Measurements from ENCODE around the gene CORO6.

The CORO6 gene

DNA sequence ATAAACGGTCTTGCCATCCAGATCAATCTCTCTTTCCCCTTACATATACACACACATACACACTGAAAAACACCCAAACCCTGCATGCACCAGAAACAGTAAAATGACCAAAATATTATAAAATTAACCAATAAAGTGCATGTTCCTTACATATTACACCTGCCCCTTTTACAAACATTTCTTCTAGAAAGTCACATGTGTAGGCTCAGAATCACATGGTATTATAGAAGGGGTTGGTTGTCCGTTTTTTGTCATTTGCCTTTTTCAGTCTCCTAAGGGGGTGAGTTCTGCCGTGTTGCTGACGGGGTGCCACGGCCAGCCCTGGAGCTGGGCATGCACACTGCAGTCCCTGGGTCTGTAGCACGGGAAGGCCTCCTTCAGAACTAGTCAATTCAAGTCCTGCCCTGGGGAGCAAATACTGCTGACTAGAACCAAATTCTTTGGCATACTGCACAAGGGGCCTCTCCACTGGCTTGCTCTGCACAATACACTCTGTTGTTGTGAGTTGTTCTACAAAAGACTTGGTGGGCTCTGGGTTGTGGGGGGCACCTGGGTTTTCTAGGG is 8.0 kb upstream of the CORO6 start:
- no peak for DNase-seq

DNA sequence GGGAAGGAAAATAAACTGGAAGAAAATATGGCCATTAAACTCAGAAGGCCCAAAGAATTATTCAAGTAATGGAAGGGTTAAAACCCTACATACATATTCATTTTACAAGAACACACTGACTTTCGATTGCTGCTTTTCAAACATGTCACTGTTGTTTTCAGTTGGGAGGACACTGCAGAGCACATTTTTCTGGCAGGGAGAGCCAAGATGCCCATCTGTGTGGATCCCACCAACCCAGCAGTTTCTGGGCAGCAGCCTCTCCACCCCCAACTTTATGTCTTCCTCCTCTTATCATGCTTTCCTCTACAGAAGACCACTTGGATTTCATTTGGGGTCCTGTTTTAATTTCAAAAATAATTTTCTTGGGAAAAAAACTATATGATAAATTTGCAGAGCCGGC is 7.1 kb upstream of the CORO6 start:
- DNase-seq: no peak

DNA sequence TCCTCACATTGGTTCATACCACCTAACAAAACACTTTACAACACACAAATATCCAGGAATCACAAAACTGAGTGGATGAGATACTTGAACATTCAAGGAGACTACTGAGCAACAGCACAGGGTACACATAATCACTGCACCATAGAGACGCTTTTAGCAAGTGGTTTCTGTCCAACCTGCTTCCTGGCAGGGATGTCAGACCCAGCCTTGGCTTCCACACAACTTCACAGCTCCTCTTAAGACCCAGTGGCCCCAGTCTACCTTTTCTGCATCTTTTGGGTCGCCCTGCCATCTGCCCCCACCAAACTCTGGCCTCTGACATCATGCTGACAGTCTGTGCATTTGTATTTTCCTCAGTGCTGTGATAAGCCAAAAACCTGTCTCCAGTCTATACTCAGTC is 5.9 kb upstream of the CORO6 start:
- DNase-seq: no peak

DNA sequence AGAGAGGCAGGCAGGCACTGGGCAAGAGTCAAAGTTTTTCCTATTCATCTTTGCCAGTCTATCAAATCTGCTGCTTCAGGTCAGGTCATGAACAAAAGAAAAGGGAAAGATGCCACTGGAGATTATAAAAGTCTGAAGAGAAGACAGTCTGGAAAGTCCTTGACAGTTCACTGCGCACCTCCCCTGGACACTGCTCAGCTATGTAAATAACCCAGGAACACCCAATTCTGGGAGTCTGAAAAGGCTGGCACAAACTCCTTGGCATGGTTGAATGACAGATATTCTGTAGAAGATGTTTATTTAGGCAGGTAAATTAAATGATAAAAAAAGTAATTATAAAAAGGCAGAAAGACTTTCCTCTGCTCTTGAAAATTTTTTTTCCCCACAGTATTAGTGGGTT is 5.2 kb upstream of the CORO6 start:
- no peak for DNase-seq

DNA sequence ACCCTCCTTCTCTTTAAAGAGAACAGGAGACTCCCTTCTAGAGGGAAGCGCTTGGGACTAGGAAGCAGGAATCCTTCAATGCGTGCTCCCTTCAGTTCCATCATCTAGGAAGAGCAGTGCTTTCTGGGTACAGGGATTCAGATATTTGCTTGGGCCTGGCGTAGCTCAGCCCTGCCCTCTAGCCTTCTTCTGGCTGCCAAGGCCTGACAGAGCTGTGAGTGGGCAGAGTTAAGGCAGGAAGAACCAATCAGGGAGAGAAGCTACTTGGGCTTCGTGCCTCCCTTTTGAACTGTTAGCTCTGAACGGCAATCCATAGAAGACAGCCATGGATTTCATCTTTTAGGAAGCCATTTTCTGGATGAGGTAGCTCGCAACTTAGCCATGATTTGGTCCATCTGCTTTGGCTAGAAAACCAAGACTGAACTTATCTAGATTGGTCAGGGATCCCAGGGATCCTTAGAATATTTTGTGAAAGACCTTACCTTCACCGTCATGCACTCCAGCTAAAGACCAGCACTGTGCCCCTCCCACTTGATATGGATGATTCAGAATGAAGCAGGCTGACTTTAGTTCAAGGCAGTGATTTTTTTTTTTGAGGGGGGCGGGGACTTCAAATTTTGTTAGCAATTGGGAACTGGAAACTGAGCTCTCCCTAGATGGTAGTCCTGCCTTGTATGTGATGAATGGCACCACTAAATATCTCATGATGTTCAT is 2.5 kb upstream of the CORO6 start:
- peak; percentile 30 for DNase-seq

DNA sequence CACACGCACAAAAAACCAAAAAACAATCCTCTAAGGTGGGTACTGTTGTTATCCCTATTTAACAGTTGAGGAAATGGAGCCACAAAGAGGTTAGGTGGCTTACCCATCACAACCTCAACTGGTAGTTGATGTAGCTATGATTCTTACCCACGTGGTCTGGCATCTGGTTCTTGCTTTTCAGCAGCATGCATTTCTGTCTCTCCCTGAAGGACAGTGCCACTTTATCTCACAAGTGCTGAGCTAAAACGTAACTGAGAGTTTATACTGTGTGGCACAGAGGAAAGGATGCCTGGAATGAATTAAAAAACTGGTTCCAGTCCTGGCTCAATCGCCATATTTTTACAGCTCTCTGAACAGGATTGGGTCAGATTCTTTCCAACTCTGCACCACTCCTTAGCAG is 1.9 kb upstream of the CORO6 start:
- no peak for DNase-seq

DNA sequence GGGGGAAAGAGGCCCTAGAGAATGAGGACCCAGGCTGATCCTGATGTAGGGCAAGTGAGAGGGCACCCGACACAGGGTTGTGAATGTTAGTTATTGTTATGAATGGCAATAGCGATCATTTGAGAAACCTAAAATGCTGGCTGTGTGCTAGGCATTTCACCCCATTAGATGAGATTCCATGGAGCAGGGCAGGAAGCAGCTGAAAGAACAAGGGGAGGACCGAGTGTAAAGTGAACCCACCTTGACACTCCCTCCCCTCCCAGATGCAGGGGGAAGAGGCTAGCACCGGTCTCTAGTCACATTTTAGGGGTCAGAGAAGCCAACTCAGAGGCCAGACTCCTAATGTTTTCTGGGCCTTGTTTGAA is 553 bp upstream of the CORO6 start:
- no peak for DNase-seq

DNA sequence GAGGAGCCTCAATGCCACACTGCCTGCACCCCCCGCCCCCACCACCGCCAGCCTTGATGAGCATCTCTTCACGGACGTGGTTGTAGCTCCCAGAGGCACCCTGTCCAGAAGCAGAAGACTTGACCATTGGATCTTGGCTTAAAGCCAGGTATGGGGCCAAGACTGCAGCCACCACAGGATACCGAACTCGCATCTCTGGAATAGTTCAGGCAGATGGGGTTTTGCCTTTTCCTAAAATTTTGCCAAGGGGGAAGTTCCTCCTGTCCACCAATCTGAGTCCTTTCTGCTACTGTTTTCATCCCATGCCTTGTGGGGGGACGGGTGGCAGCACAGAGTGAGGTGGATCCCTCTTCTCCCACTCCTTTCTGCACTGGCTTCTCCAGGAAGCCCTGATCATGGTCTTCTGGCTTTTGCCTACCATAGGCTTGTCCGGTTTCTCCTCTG is 939 bp downstream of the CORO6 start:
- DNase-seq: no peak

DNA sequence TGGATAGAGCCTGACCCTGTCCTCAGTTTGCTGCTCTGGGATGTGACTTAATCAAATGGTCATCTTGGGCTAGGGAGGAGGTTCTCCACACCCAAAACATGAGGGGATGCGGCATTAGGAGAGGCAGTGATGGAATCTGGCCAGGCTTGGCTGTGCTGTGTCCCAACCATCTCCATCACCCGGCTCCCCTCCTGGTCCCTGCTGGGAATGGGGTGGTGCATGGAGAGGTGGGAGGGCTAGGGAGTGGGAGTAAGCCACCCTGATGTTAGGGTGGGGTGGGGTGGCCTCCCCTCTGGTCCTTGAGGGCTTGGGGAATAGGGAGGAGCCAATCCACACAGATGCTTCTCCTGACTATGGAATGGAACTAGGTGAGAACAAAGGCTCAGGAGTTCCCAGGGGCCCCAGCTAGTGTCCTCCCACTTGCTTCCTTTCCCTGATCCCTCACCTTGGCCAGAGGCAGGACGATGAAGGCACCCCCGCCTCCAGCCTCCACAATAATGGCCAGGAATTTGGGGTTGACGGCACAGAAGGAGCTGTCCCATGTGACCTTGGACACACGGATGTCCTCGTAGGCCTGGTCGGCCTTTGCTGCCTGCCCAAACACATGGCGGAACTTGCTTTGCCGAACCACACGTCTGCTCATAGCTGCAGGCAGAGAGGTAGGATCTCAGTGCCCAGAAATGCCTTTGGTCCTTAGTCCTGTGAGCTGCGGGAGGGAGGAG is 1.8 kb downstream of the CORO6 start:
- DNase-seq: no peak

DNA sequence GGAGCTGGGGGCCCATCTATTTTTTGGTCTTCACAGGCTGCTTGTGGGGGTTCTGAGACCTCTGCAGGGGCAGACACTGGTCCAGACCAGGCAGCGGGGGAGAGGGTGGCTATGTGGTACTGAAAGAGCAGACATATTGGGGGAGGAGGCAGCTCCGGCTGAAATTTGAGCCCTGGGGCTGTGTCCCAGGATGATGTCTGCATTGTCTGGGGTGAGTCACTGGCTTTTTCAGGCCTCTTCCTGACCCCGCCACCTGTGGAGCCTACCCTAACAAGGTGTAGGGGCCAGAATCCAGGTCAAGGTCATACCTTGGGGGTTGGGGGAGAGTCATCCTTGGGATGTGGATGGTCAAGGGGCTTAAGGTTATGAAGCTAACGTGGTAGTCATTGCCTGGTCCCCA is 2.4 kb downstream of the CORO6 start:
- peak; percentile 33 for DNase-seq

DNA sequence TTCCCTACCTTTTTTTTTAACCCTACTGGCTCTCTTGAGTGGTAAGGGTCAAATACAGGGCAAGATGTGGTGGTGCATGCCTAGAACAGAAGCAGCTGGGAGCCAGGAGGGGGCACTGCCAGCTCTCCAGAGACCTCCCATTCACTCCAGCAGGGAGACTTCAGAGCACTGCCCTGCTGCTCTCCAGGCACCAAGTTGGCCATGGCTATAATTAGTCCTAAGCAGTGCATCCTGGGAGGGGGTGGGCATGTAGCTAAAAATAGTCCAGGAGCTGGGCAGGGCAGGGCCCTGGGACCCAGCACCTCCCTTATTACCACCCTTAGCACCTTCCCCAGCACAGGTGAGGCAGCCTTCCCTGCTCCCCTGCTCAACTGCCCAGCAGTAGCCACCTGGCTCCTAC is 3.5 kb downstream of the CORO6 start:
- peak; percentile 26 for DNase-seq

DNA sequence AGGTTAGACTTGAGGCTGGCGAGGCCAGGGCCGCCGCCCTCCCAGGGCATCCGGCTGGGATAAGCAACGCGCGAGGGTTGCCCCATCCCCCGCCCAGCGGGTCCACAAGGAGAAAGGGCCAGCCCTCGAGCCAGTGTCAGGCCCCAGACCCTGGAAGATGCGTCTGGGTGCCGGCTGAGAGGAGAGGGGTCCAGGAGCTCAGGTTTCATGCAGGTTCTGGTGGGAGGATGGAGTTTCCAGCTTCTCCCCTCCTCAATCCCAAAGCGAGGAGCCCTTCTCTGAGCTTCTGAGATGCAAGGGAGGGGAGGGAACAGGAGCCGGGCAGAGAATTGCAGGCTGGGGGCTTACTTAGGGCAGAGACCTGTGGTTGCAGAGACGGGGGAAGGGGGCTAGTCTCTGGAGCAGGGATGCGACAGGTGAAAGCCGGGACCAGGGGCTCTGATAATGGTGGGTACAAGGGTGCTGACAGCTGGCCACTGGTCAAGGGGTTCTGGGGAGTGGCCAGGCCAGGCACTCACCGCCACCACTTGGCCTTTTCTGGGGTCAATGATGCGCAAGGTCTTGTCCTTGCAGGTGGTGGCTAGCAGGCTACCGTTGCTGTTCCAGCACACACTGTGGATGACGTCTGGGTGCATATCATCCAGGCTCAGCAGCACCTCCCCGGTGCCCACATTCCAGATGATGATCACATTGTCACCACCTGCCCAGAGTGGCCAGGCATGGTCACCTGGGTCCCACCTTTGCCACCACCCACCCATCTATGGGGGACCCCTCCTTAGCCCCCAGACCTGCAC is 4.2 kb downstream of the CORO6 start:
- DNase-seq: no peak

DNA sequence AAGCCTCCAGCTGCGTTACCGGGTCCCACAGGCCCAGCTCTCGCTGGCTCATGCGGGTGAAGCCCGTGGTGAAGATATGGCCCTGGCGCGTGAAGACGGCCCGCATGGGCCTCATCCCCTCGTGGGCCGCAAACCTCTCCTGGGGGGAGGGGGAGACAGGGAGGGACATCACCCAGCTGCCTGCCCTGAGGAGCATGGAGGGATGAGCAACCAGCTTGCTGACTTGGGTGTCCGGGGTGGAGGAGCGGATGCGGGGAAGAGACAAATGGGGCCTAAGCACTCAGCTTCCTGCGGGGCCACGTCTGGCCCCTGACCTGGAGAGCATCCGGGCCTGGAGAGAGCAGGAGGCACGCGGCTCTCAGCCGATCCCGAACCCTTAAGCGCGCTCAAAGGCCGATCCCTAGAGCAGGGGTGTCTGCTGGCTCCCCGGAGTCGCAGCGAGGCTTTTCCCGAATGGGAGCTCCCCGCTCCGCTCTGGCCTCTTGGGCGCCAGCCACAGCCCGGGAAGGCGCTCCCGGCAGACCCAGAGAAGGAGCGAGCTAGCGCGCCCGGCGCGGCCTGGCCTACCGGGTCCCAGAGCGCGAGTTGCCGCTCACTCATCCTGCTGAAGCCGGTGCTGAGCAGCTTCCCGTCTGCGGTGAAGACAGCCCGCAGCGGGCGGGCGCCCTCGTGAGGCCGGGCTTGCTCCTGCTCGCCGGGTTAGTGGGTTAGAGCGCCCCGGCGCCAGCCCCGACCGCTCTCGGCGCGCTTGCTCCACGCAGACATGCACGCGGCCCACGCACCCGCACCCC is 5.0 kb downstream of the CORO6 start:
- DNase-seq: peak; percentile 65

DNA sequence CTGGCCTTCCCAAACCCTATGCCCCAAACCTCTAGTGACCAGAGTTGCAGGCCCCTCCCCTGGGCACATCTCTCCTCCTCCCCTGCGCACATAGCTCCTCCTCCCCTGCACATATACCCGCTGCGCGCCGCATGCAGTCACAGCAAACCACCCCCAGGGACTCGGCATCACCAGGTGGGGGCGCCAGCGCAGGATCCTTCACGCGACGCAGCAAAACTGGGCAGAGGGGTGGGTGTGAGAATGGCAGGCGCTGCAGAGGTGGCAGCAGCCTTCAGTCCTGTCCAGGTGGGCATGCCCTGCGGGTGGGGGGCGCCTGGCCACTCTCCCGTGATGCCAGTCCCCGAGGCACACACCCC is 5.6 kb downstream of the CORO6 start:
- peak; percentile 77 for DNase-seq

DNA sequence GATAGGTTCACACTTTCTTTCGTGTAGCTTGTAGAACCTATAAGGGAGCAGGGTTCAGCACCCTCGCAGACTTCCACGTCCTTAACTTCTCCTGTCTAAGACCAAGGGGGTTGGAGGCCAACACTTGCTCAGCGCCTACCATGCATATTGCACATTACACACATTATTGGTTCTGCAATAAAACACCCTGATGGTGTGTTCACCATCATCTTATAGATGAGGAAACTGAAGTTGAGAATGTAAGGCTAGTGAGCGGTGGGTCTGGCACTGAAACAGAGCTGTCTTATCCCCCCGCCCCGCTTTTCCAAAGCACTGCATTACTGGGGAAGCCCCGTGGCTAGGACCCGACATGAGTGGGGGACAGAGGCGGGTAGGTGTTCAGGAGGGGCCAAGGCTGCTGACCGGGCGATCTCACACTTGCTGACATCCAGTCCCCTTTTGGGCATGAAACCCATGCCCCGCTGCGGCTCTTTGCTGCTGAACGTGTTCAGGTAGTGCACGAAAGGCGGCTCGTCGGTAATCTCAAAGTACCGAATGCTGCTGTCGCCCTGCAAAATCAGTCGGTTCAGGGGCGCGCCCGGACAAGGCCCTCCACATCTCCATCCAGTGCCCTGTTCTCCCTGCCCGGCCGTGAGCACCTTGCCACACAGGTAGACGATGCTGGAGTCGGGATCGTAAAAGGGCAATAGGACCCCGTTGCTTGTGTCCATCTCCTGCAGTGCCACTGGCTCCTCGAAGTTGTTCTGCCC is 6.2 kb downstream of the CORO6 start:
- DNase-seq: no peak

DNA sequence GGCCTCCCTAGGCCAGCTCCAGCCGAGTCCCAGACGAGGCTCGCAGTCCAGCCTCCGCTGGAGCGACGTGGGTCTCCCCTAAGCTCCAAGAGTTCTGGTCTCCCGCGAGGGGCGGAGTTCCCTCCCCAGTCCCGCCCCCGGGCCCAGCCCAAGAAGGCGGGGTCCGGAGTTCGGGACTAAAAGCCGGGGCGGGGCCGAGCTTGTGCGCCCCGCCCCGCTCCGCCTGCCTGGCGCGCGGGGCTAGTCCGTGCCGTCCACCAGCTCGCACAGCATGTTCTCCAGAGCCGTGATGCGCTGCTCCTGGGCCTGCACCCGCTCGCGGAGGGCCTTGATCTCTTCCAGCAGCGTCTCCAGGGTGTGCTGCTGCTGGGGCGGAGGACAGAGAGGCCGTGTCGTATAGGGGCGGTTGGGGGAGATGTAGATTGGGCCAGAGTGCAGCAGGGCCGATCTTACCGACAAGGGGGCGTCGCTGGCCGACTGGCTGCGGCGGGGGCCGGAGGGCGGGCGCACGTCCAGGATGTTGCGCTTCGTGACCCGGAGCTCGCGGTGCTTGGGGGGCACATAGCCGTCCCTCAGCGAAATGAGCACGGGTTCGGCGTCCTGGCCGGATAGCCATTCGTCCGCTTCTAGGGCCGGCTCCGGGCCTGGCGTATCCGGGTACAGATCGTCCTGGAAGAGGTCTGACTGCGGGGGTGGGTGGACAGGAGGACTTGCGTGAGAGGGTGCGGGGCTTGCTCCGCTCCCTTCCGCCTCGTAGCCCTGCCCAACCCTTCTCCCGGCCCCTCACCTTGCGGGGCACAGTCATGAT is 7.0 kb downstream of the CORO6 start:
- DNase-seq: peak; percentile 81

DNA sequence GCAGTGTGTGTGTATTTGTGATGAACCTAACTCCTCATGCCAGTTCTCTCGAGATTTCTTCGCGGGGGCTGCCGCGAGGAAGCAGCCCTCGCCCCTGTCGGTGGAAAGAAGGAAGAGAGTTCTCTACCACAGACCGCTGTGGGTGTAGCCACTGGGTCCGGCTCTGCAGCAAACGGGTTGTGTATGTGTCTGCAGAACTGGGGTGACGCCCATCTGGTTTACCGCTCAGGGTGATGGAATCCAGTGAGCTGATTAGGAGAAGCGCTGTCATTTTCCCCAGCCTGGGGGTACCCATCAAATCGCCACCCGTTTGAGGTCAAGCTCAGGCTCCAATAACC is 7.7 kb downstream of the CORO6 start:
- peak; percentile 21 for DNase-seq

DNA sequence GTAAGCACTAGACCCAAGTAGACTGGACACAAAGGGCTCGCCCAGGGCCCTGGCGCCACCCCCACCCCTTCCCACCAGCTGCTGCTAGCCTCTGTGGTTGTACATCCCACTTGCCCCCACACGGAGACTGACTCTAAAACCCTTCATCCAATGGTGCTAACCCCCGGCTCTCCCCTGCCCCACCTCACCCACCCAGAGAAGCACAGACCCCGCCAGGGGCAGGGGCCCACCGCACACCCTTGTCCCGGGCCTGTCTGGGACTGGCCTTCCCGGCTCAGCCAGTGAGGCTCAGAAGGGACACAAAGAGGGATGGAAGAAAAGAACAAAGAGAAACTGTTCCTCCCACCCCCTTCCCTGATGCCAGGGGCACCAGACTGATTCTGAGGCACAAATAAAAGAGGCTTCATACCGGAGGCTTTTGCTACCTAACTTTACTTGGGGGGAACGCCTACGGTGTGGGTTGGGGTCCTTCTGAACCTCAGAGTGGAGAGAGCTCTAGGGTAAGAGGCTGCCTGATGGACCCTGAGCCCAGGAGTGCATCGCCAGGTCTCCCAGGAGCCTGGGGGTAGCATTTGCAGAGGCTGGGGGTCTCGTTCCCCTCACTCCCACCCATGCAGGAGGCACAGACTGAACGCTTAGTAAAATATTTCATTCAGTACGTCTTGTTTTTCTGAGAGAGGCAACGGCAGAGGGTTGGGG is 8.2 kb downstream of the CORO6 start:
- DNase-seq: no peak

DNA sequence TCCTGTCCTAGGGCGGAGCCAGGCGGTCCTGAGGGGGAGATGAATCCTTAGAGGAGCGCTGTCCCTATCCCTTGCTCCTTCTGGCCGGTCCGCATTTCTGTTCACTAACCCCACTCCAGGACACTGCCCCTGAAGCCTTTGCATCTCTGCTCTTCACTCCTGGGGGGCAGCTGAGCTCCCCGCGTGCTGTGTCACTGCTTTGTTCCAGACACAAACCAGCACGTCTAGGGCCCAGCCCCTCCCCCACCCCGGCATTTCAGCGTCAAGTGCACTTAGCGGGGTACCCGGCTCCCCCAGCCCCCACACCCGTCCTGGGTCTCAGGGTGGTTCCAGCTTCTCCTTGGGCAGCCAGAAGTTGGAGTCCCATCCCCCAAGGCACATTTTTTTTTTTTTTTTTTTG is 8.9 kb downstream of the CORO6 start:
- DNase-seq: no peak

DNA sequence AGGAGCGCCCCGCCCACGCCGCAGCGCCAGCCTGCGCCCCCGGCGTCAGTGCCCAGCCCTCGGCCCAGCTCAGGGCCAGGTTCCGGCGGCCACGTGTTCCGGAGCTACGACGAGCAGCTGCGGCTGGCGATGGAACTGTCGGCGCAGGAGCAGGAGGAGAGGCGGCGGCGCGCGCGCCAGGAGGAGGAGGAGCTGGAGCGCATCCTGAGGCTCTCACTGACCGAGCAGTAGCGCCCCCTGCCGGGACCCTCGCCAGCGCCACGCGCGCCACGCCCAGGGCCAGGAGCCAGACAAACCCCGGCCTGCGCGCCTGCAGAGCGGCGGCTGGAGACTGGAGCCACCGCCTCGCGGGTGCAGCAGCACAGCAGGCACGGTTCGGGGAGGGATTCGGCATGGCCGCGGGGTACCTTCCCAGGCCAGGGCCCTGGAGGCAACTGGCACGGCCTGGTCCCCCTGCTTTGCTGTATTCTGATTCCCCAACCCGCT is 9.3 kb downstream of the CORO6 start:
- DNase-seq: peak; percentile 89

All from fibroblast of skin of abdomen (primary cell).